Uterus (tissue), 2 donors: Measurements from ENCODE around the gene NKX6-1.

Experiments used
- POLR2A ChIP-seq, 2 donors: fragments of 450-650 bp; IDR thresholded peaks; one replicate each; pipeline ENCODE4 v1.6.1; 2016; ENCODE audit warnings: antibody characterized with exemption in 2 of 2, mild to moderate bottlenecking in 1 of 2, moderate library complexity in 1 of 2
- TF ChIP-seq, protein P1 (sequence below), 4 experiments: fragments of 200-600 bp in 2 of 4; fragments of 450-650 bp in 2 of 4; sonication (generic) in 2 of 4; IDR thresholded peaks; one replicate each; pipeline ENCODE4 v1.5.1; 2016 to 2019; ENCODE audit warnings: antibody characterized with exemption in 4 of 4, mild to moderate bottlenecking in 2 of 4, moderate library complexity in 1 of 4

GRCh38 chr4:84459783-84460182 lies 39.3 kb downstream of the NKX6-1 start:
- TF ChIP-seq, protein P1, sequence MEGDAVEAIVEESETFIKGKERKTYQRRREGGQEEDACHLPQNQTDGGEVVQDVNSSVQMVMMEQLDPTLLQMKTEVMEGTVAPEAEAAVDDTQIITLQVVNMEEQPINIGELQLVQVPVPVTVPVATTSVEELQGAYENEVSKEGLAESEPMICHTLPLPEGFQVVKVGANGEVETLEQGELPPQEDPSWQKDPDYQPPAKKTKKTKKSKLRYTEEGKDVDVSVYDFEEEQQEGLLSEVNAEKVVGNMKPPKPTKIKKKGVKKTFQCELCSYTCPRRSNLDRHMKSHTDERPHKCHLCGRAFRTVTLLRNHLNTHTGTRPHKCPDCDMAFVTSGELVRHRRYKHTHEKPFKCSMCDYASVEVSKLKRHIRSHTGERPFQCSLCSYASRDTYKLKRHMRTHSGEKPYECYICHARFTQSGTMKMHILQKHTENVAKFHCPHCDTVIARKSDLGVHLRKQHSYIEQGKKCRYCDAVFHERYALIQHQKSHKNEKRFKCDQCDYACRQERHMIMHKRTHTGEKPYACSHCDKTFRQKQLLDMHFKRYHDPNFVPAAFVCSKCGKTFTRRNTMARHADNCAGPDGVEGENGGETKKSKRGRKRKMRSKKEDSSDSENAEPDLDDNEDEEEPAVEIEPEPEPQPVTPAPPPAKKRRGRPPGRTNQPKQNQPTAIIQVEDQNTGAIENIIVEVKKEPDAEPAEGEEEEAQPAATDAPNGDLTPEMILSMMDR (IDR thresholded peaks at IDR 0.05) = no peak
- no peak for TF ChIP-seq POLR2A (IDR thresholded peaks at IDR 0.05)
